IMR-90 (cell line): ENCODE data around the gene MS4A15. TPM values are rescaled to one million over a fixed set of nuclear protein-coding genes. Genes with fewer than 3 reads are reported as not detected.

Experiments
- ATAC-seq: fragments of 200-7000 bp; cut with Tn5 transposase; 2 replicates; pipeline ENCODE4 v1.9.1; 2020; ENCODE audit warnings: low read depth, mild to moderate bottlenecking, moderate library complexity
- BruUV-seq: library from RNA; stranded (reverse); fragments of 400-500 nt; replicated peaks from 2 replicates; lab custom pipeline; 2021; lab: Mats Ljungman, UMichigan
- CTCF ChIA-PET: fragments of 300-600 bp; formaldehyde crosslinking; extraction: SDS; loops from one replicate; lab custom pipeline; 2021; ENCODE audit warnings: antibody characterized with exemption; lab: Yijun Ruan, JAX
- POLR2A ChIA-PET: fragments of 300-600 bp; sonication (Branson Sonifier 250); formaldehyde crosslinking; loops from one replicate; lab custom pipeline; 2022; ENCODE audit warnings: antibody characterized with exemption; ENCODE audit not compliant: unreplicated experiment; lab: Charles Lee
- DNase-seq: peaks from one replicate; pipeline ENCODE4 v3.0.0; 2013
- H2AFZ ChIP-seq: replicated peaks from 2 replicates; pipeline ENCODE3; 2013; ENCODE audit warnings: low read length, mild to moderate bottlenecking; ENCODE audit not compliant: poor library complexity
- H2AK5ac ChIP-seq: 2 replicates; pipeline ENCODE4 v1.6.1; 2013; ENCODE audit warnings: low read depth, low read length, inconsistent platforms
- H2AK9ac ChIP-seq: replicated peaks from 2 replicates; pipeline ENCODE3; 2013; ENCODE audit warnings: mild to moderate bottlenecking, low read depth, low read length, moderate library complexity; ENCODE audit not compliant: poor library complexity
- H2BK120ac ChIP-seq: 2 replicates; pipeline ENCODE4 v1.6.1; 2013; ENCODE audit warnings: low read depth, low read length, inconsistent platforms
- H2BK15ac ChIP-seq: 3 replicates; pipeline ENCODE4 v1.6.1; 2013; ENCODE audit warnings: low read depth, low read length, inconsistent platforms
- H2BK20ac ChIP-seq: 2 replicates; pipeline ENCODE4 v1.6.1; 2013; ENCODE audit warnings: low read depth, mild to moderate bottlenecking, inconsistent platforms, low read length, moderate library complexity
- H2BK5ac ChIP-seq: 2 replicates; pipeline ENCODE4 v1.6.1; 2013; ENCODE audit warnings: mild to moderate bottlenecking, low read depth, low read length, inconsistent platforms; ENCODE audit not compliant: poor library complexity, severe bottlenecking
- H3K14ac ChIP-seq: replicated peaks from 2 replicates; pipeline ENCODE4 v1.6.1; 2013; ENCODE audit warnings: low read depth, low read length, inconsistent platforms
- H3K18ac ChIP-seq: 2 replicates; pipeline ENCODE4 v1.6.1; 2013; ENCODE audit warnings: low read depth, low read length, control low read depth
- H3K23ac ChIP-seq: 2 replicates; pipeline ENCODE4 v1.6.1; 2013; ENCODE audit warnings: low read depth, low read length, inconsistent platforms
- H3K27ac ChIP-seq: 2 replicates; pipeline ENCODE4 v1.5.1; 2013; ENCODE audit warnings: mild to moderate bottlenecking, control low read depth, low read length; ENCODE audit not compliant: insufficient read depth
- H3K27me3 ChIP-seq: 2 replicates; pipeline ENCODE4 v1.6.1; 2013; ENCODE audit warnings: low read length; ENCODE audit not compliant: control insufficient read depth, insufficient read depth
- H3K36me3 ChIP-seq: 2 replicates; pipeline ENCODE4 v1.6.1; 2013; ENCODE audit warnings: low read length, mixed read lengths; ENCODE audit not compliant: control insufficient read depth, insufficient read depth
- H3K4ac ChIP-seq: 2 replicates; pipeline ENCODE4 v1.6.1; 2013; ENCODE audit warnings: low read depth, low read length, inconsistent platforms
- H3K4me1 ChIP-seq: 2 replicates; pipeline ENCODE4 v1.6.1; 2013; ENCODE audit warnings: low read length, mixed read lengths; ENCODE audit not compliant: control insufficient read depth, insufficient read depth
- H3K4me2 ChIP-seq: 2 replicates; pipeline ENCODE4 v1.6.1; 2013; ENCODE audit warnings: low read depth, mild to moderate bottlenecking, control low read depth, low read length, moderate library complexity
- H3K4me3 ChIP-seq: 2 replicates; pipeline ENCODE4 v1.5.1; 2013; ENCODE audit warnings: low read depth, mild to moderate bottlenecking, control low read depth, low read length, moderate library complexity; ENCODE audit not compliant: insufficient read depth
- H3K56ac ChIP-seq: 2 replicates; pipeline ENCODE4 v1.6.1; 2013; ENCODE audit warnings: low read length, inconsistent platforms; ENCODE audit not compliant: insufficient read depth; ENCODE audit errors: extremely low read depth
- H3K79me1 ChIP-seq, 2 experiments: 2 replicates each; pipeline ENCODE4 v1.6.1; 2013; ENCODE audit warnings: low read length in 2 of 2, inconsistent platforms in 1 of 2, low read depth in 1 of 2
- H3K9ac ChIP-seq: 2 replicates; pipeline ENCODE4 v1.6.1; 2013; ENCODE audit warnings: low read depth, low read length, control low read depth
- H3K9me1 ChIP-seq: 2 replicates; pipeline ENCODE4 v1.6.1; 2013; ENCODE audit warnings: low read length, inconsistent platforms; ENCODE audit not compliant: insufficient read depth
- H3K9me3 ChIP-seq: 2 replicates; pipeline ENCODE4 v1.6.1; 2013; ENCODE audit warnings: low read length; ENCODE audit not compliant: control insufficient read depth, insufficient read depth
- H4K20me1 ChIP-seq: 2 replicates; pipeline ENCODE4 v1.6.1; 2013; ENCODE audit warnings: low read length, inconsistent platforms; ENCODE audit not compliant: insufficient read depth
- H4K5ac ChIP-seq: 2 replicates; pipeline ENCODE4 v1.6.1; 2013; ENCODE audit warnings: mild to moderate bottlenecking, low read depth, low read length, control low read depth
- H4K8ac ChIP-seq, 2 experiments: 2 replicates each; pipeline ENCODE4 v1.6.1; 2013; ENCODE audit warnings: low read depth in 2 of 2, low read length in 2 of 2, control low read depth in 1 of 2, inconsistent platforms in 1 of 2
- H4K91ac ChIP-seq: 2 replicates; pipeline ENCODE4 v1.6.1; 2013; ENCODE audit warnings: low read depth, low read length, inconsistent platforms; ENCODE audit not compliant: insufficient read depth
- BHLHE40 ChIP-seq: fragments of 150-350 bp; IDR thresholded peaks from 2 replicates; pipeline ENCODE4 v1.6.1; 2016; ENCODE audit warnings: mild to moderate bottlenecking, low read depth, low read length
- CEBPB ChIP-seq: IDR thresholded peaks from 2 replicates; pipeline ENCODE4 v1.6.1; 2012; ENCODE audit warnings: low read depth, low read length, improper control_type of control experiment
- CHD1 ChIP-seq: IDR thresholded peaks from 2 replicates; pipeline ENCODE4 v1.6.1; 2012; ENCODE audit warnings: low read depth, low read length, improper control_type of control experiment
- CTCF ChIP-seq: conservative IDR thresholded peaks from 2 replicates; pipeline ENCODE4 v1.5.1; 2012; ENCODE audit warnings: mild to moderate bottlenecking, low read depth, low read length, improper control_type of control experiment
- FOS ChIP-seq: fragments of 150-350 bp; IDR thresholded peaks from 2 replicates; pipeline ENCODE4 v1.6.1; 2016; ENCODE audit warnings: low read depth, low read length
- MAFK ChIP-seq: IDR thresholded peaks from 2 replicates; pipeline ENCODE4 v1.6.1; 2012; ENCODE audit warnings: low read depth, low read length, improper control_type of control experiment
- MAZ ChIP-seq: IDR thresholded peaks from 2 replicates; pipeline ENCODE4 v1.6.1; 2012; ENCODE audit warnings: low read depth, mild to moderate bottlenecking, low read length, improper control_type of control experiment, moderate library complexity, borderline replicate concordance
- MXI1 ChIP-seq: IDR thresholded peaks from 2 replicates; pipeline ENCODE4 v1.6.1; 2012; ENCODE audit warnings: low read depth, mild to moderate bottlenecking, low read length, moderate library complexity, borderline replicate concordance
- NFE2L2 ChIP-seq: fragments of 150-350 bp; IDR thresholded peaks from 2 replicates; pipeline ENCODE4 v1.6.1; 2016; ENCODE audit warnings: low read depth, mild to moderate bottlenecking, low read length
- POLR2A ChIP-seq: IDR thresholded peaks from 2 replicates; pipeline ENCODE4 v1.6.1; 2012; ENCODE audit warnings: mild to moderate bottlenecking, low read depth, low read length
- RAD21 ChIP-seq: IDR thresholded peaks from 2 replicates; pipeline ENCODE4 v1.6.1; 2012; ENCODE audit warnings: low read length, improper control_type of control experiment
- RCOR1 ChIP-seq: IDR thresholded peaks from 2 replicates; pipeline ENCODE4 v1.6.1; 2012; ENCODE audit warnings: mild to moderate bottlenecking, low read length, improper control_type of control experiment; ENCODE audit not compliant: insufficient replicate concordance
- RFX5 ChIP-seq: IDR thresholded peaks from 2 replicates; pipeline ENCODE4 v1.8.0; 2012; ENCODE audit warnings: low read depth, mild to moderate bottlenecking, low read length, moderate library complexity
- SMC3 ChIP-seq: fragments of 150-350 bp; IDR thresholded peaks from 2 replicates; pipeline ENCODE4 v1.6.1; 2016; ENCODE audit warnings: low read depth, mild to moderate bottlenecking, antibody characterized with exemption, low read length, moderate library complexity
- WGBS, 2 experiments: methylation state at CpG; one replicate each; pipeline versions ENCODE4 v1.1.5 to v1.1.7; 2013; ENCODE audit warnings: missing lambda C conversion rate in 2 of 2; ENCODE audit not compliant: insufficient read length in 1 of 2; ENCODE audit errors: extremely low coverage in 2 of 2; 5-methylcytosine and 5-hydroxymethylcytosine counted together
- dilution Hi-C: fragments of 300-500 bp; cut with HindIII; formaldehyde crosslinking; loops from one replicate; pipeline ENCODE4 v1.14.3; 2018; ENCODE audit warnings: low sequenced_read_pairs; ENCODE audit not compliant: unreplicated experiment
- in situ Hi-C: fragments of 300-500 bp; cut with MboI; formaldehyde crosslinking; loops from 3 replicates; pipeline ENCODE4 v1.14.3; 2019; ENCODE audit warnings: low sequenced_read_pairs, inconsistent platforms, mixed read lengths
- intact Hi-C: fragments of 100-400 bp; cut with micrococcal nuclease; formaldehyde crosslinking; loops from 2 replicates; pipeline ENCODE4 v1.10.0; 2022
- polyA plus RNA-seq, 3 experiments: library from polyadenylated mRNA; depleted of rRNA; stranded (reverse); fragments of >200 nt; gene quantifications; 2 replicates each; pipeline ENCODE4 v1.2.3, GENCODE V29; 2012; ENCODE audit warnings: low replicate concordance in 1 of 3
- total RNA-seq: library from RNA; depleted of rRNA; stranded (reverse); fragments of >200 nt; gene quantifications from 2 replicates; pipeline ENCODE4 v1.2.3, GENCODE V29; 2012
- TF ChIP-seq, protein P1 (sequence below): fragments of 150-350 bp; IDR thresholded peaks from 2 replicates; pipeline ENCODE4 v1.6.1; 2017; ENCODE audit warnings: mild to moderate bottlenecking, antibody characterized with exemption, low read length, low read depth
- TF ChIP-seq, protein P2 (sequence below): fragments of 150-350 bp; IDR thresholded peaks from 2 replicates; pipeline ENCODE4 v1.6.1; 2016; ENCODE audit warnings: low read depth, mild to moderate bottlenecking, low read length, moderate library complexity, borderline replicate concordance

The MS4A15 gene
- total and polyA plus RNA-seq, 2 of the 4 experiments (the other 2 are of a cell fraction), result not detected

DNA sequence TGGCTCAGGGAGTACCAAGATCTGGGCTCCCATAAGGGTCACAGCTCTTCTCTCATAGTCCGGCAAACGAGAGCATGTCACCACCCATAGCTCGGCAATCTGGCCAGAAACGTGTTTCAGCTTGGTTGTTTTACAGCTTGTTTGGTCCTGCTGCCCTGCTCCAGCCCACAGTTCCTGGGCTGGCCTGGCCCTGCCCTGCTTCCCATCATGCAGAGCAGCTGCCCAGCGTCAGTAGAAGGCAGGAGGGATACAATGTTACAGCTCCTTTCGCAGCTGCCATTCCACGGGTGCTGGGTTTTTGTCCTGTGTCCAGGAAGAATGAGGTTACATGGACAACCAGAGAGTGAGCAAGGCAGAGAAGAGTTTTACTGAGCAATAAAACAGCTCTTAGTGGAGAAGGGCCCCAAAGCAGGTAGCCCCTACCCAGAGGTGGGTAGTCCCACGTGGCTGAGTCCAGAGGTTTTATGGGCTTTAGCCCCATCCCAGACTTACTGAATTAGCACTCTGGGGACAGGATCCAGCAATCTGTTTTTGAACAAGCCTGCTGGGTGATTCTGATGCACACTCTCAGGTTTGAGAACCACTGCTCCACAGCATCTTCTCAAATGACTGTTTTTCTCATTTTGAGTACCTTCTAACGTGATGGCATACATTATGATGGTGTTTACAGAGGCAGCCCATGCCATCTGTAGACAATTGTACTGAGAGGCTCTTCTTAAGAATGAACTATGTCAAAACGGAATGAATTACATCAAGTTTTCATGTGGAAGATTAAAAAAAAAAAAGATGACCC is 37.9 kb upstream of the MS4A15 start:
- in situ Hi-C loops (no loop called here), dilution Hi-C loops (no loop called here), intact Hi-C loops (no loop called here)
- H2AK5ac ChIP-seq, result no peak overlapping the region
- H3K4ac ChIP-seq, result no peak overlapping the region
- no peak overlapping the region for H4K5ac ChIP-seq
- no peak overlapping the region for H3K14ac ChIP-seq
- ChIA-PET POLR2A (no interaction called here), CTCF (no interaction called here)
- H3K36me3 ChIP-seq, result no peaks in the 10 kb centered on the region
- H2BK5ac ChIP-seq, result no peak overlapping the region
- H3K9me3 ChIP-seq, result no peaks in the 10 kb centered on the region
- H2BK120ac ChIP-seq, result no peak overlapping the region
- H4K20me1 ChIP-seq, result no peaks in the 10 kb centered on the region
- H4K91ac ChIP-seq, result no peak overlapping the region
- H2AFZ ChIP-seq, result no peak overlapping the region
- H2BK20ac ChIP-seq, result no peak overlapping the region
- no peak overlapping the region for H3K23ac ChIP-seq
- no peak overlapping the region for H2BK15ac ChIP-seq
- 54% methylated on average over 4 of the region's 10 CpGs; no CpG with 5 or more reads in 1 of the 2 experiments for WGBS, 2 experiments
- H3K4me1 ChIP-seq, result no peaks in the 10 kb centered on the region
- DNase-seq (no peak), ATAC-seq (no peak)
- no peak overlapping the region for H3K18ac ChIP-seq
- H3K4me3 ChIP-seq, result no peak overlapping the region
- no peak overlapping the region for H4K8ac ChIP-seq
- no peaks in the 10 kb centered on the region for H3K9me1 ChIP-seq
- H3K9ac ChIP-seq, result no peak overlapping the region
- H3K79me1 ChIP-seq, result no peaks in the 10 kb centered on the region
- no peak for TF ChIP-seq BHLHE40
- no peak for TF ChIP-seq RCOR1
- TF ChIP-seq RFX5, result no peak
- no peak for TF ChIP-seq CEBPB
- TF ChIP-seq NFE2L2, result no peak
- TF ChIP-seq MXI1, result no peak
- TF ChIP-seq, protein P1, sequence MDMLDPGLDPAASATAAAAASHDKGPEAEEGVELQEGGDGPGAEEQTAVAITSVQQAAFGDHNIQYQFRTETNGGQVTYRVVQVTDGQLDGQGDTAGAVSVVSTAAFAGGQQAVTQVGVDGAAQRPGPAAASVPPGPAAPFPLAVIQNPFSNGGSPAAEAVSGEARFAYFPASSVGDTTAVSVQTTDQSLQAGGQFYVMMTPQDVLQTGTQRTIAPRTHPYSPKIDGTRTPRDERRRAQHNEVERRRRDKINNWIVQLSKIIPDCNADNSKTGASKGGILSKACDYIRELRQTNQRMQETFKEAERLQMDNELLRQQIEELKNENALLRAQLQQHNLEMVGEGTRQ, result no peak
- TF ChIP-seq RAD21, result no peak
- TF ChIP-seq CTCF, result no peak
- TF ChIP-seq SMC3, result no peak
- TF ChIP-seq FOS, result no peak
- no peak for TF ChIP-seq MAFK
- TF ChIP-seq, protein P2, sequence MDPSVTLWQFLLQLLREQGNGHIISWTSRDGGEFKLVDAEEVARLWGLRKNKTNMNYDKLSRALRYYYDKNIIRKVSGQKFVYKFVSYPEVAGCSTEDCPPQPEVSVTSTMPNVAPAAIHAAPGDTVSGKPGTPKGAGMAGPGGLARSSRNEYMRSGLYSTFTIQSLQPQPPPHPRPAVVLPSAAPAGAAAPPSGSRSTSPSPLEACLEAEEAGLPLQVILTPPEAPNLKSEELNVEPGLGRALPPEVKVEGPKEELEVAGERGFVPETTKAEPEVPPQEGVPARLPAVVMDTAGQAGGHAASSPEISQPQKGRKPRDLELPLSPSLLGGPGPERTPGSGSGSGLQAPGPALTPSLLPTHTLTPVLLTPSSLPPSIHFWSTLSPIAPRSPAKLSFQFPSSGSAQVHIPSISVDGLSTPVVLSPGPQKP, result no peak
- TF ChIP-seq CHD1, result no peak
- TF ChIP-seq MAZ, result no peak
- TF ChIP-seq POLR2A, result no peak
- no peaks in the 10 kb centered on the region for H3K27me3 ChIP-seq
- H3K4me2 ChIP-seq, result no peak overlapping the region
- no TSS peak for BruUV-seq
- H3K27ac ChIP-seq, result no peak overlapping the region
- H3K56ac ChIP-seq, result no peak overlapping the region
- peak overlapping the region; percentile 19 for H2AK9ac ChIP-seq
